Suprapubic skin (tissue), 4 donors: ENCODE measurements around the gene NPTX1. TPM values are rescaled to one million over a fixed set of nuclear protein-coding genes. Genes with fewer than 3 reads are reported as not detected.

Experiments
- DNase-seq, 2 donors: peaks; one replicate each; pipeline ENCODE4 v3.0.0-alpha.2; 2019; ENCODE audit warnings: low spot score in 2 of 2
- H3K27ac ChIP-seq: fragments of 200-600 bp; sonication (generic); one replicate; pipeline ENCODE4 v1.5.1; 2019
- H3K27me3 ChIP-seq: fragments of 200-600 bp; sonication (generic); one replicate; pipeline ENCODE4 v1.5.1; 2019
- H3K36me3 ChIP-seq: fragments of 200-600 bp; sonication (generic); one replicate; pipeline ENCODE4 v1.5.1; 2019
- H3K4me1 ChIP-seq: fragments of 200-600 bp; sonication (generic); one replicate; pipeline ENCODE4 v1.5.1; 2019
- H3K4me3 ChIP-seq: fragments of 200-600 bp; sonication (generic); one replicate; pipeline ENCODE4 v1.5.1; 2019; ENCODE audit warnings: mild to moderate bottlenecking
- H3K9me3 ChIP-seq: fragments of 200-600 bp; sonication (generic); one replicate; pipeline ENCODE4 v1.5.1; 2019
- CTCF ChIP-seq, 2 donors: fragments of 200-600 bp in 1 of 2; fragments of 450-650 bp in 1 of 2; sonication (generic) in 1 of 2; IDR thresholded peaks; one replicate each; pipeline ENCODE4 v1.5.1; 2016 to 2019; ENCODE audit warnings: antibody characterized with exemption in 2 of 2, mild to moderate bottlenecking in 1 of 2, moderate library complexity in 1 of 2
- EP300 ChIP-seq: sonication (generic); formaldehyde crosslinking; IDR thresholded peaks from one replicate; pipeline ENCODE4 v1.6.1; 2017; ENCODE audit warnings: antibody characterized with exemption
- POLR2A ChIP-seq, 2 donors: fragments of 450-650 bp; IDR thresholded peaks; one replicate each; pipeline ENCODE4 v1.6.1; 2017; ENCODE audit warnings: antibody characterized with exemption in 2 of 2, mild to moderate bottlenecking in 2 of 2, moderate library complexity in 2 of 2
- POLR2AphosphoS5 ChIP-seq, 3 donors: sonication (generic); formaldehyde crosslinking; IDR thresholded peaks; one replicate each; pipeline ENCODE4 v1.6.1; 2017; ENCODE audit warnings: antibody characterized with exemption in 3 of 3
- WGBS: methylation state at CpG from one replicate; pipeline ENCODE4 v1.1.5; 2018; 5-methylcytosine and 5-hydroxymethylcytosine counted together
- total RNA-seq, 4 donors: library from RNA; depleted of rRNA; stranded (reverse); fragments of >200 nt; gene quantifications; one replicate each; pipeline ENCODE4 v1.1.0, GENCODE V29; 2016

NPTX1 gene
- total RNA-seq, 4 donors from 2014 or later, result 0.72 to 4.2 (median 3.7) TPM

GRCh38 chr17:80513201-80513600 is 36.8 kb upstream of the NPTX1 start:
- Histone ChIP-seq H3K27ac (no peak overlapping the region), H3K36me3 (no peaks in the 10 kb centered on the region), H3K27me3 (peaks cover 32% of the 10 kb centered on the region), H3K4me1 (peaks cover 7% of the 10 kb centered on the region), H3K4me3 (no peak overlapping the region), H3K9me3 (no peaks in the 10 kb centered on the region)
- DNase-seq, result no peak
- TF ChIP-seq EP300 (no peak), POLR2A (IDR thresholded peaks at IDR 0.05) (no peak), CTCF (IDR thresholded peaks at IDR 0.05) (no peak), POLR2AphosphoS5 (IDR thresholded peaks at IDR 0.05) (no peak)
- 69% methylated on average over 16 of the region's 16 CpGs for WGBS

DNA sequence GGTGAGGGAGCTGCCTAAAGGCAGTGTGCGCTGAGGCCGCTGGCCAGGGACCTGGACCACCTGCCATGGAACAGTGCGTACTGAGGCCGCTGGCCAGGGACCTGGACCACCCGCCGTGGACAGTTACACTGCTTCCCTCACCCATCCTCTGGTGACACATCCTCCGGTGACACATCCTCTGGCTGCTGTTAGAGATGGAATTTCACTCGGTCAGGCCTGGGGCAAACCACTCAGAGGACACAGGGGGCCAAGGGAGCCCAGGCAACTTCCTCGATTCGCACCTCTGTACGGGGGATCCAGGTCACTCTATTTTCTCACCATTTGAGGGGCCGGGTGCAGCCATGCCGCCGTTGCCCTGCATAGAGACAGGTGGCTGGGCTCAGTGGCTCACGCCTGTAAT is 35.8 kb upstream of the NPTX1 start:
- WGBS, result 79% methylated on average over 10 of the region's 15 CpGs

GRCh38 chr17:80511222-80512180 is 35.1 kb upstream of the NPTX1 start:
- peaks cover 34% of the 10 kb centered on the region for H3K27me3 ChIP-seq
- TF ChIP-seq CTCF (IDR thresholded peaks at IDR 0.05) (no peak), EP300 (no peak), POLR2AphosphoS5 (IDR thresholded peaks at IDR 0.05) (no peak), POLR2A (IDR thresholded peaks at IDR 0.05) (no peak)

More for the DNA sequence above, 35.8 kb upstream of the NPTX1 start:
- H3K36me3 ChIP-seq, result no peaks in the 10 kb centered on the region
- no peak overlapping the region for H3K27ac ChIP-seq
- no peak overlapping the region for H3K4me3 ChIP-seq
- H3K4me1 ChIP-seq, result peaks cover 7% of the 10 kb centered on the region
- no peak for TF ChIP-seq EP300
- no peak for TF ChIP-seq POLR2A (IDR thresholded peaks at IDR 0.05)
- TF ChIP-seq CTCF (IDR thresholded peaks at IDR 0.05), result no peak
- no peak for TF ChIP-seq POLR2AphosphoS5 (IDR thresholded peaks at IDR 0.05)
- peaks cover 32% of the 10 kb centered on the region for H3K27me3 ChIP-seq
- H3K9me3 ChIP-seq, result no peaks in the 10 kb centered on the region
- peak in 1 of 2 donors; percentile 48 for DNase-seq

GRCh38 chr17:80510772-80511171 is 34.4 kb upstream of the NPTX1 start:
- Histone ChIP-seq H3K27ac (no peak overlapping the region), H3K4me1 (peaks cover 7% of the 10 kb centered on the region), H3K36me3 (no peaks in the 10 kb centered on the region), H3K4me3 (no peak overlapping the region), H3K27me3 (peaks cover 34% of the 10 kb centered on the region), H3K9me3 (no peaks in the 10 kb centered on the region)
- no peak for DNase-seq
- TF ChIP-seq POLR2AphosphoS5 (IDR thresholded peaks at IDR 0.05), result no peak
- TF ChIP-seq CTCF (IDR thresholded peaks at IDR 0.05), result no peak
- TF ChIP-seq POLR2A (IDR thresholded peaks at IDR 0.05), result no peak
- no peak for TF ChIP-seq EP300
- WGBS, result 56% methylated on average over 2 of the region's 9 CpGs

More at GRCh38 chr17:80511222-80512180, 35.1 kb upstream of the NPTX1 start:
- WGBS, result 58% methylated on average over 13 of the region's 18 CpGs
- H3K36me3 ChIP-seq, result no peaks in the 10 kb centered on the region
- no peak overlapping the region for H3K27ac ChIP-seq
- H3K9me3 ChIP-seq, result no peaks in the 10 kb centered on the region
- peak in 1 of 2 donors; percentile 51 for DNase-seq
- H3K4me1 ChIP-seq, result peaks cover 7% of the 10 kb centered on the region
- no peak overlapping the region for H3K4me3 ChIP-seq

DNA sequence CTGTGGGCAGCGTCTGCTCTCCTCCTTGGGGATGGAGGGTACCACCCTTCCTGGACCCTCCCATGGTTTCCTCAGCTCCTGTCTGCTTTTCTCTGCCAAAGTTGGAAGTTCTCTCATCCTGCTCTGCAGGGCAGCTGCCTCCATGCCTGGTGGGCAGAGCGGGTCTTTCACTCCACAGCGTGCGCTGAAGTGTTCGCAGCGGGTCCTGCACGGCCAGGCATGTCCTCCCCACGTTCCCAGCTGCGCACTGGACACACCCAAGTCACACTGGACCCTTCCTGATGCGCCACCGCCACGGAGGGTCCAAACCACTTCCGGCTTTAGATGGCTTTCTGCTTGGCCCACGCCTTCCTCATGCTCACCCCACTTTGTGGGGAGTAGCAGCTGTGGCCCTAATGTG is 33.7 kb upstream of the NPTX1 start:
- Histone ChIP-seq H3K27ac (no peak overlapping the region), H3K9me3 (no peaks in the 10 kb centered on the region), H3K36me3 (no peaks in the 10 kb centered on the region), H3K4me1 (peaks cover 7% of the 10 kb centered on the region), H3K4me3 (no peak overlapping the region), H3K27me3 (peaks cover 34% of the 10 kb centered on the region)
- WGBS, result 80% methylated on average over 14 of the region's 14 CpGs
- no peak for TF ChIP-seq EP300
- TF ChIP-seq POLR2AphosphoS5 (IDR thresholded peaks at IDR 0.05), result no peak
- no peak for TF ChIP-seq POLR2A (IDR thresholded peaks at IDR 0.05)
- no peak for DNase-seq
